GM19023 (cell line): ENCODE data around the gene NRDE2.
A peak's percentile ranks its signal among the peaks of the same experiment; 100 is the strongest.

ENCODE experiments used
- ATAC-seq: cut with Tn5 transposase; IDR thresholded peaks from one replicate; pipeline ENCODE4 v1.9.1; 2021; ENCODE audit warnings: mild to moderate bottlenecking, moderate library complexity; ENCODE audit not compliant: unreplicated experiment

NRDE2 gene

DNA sequence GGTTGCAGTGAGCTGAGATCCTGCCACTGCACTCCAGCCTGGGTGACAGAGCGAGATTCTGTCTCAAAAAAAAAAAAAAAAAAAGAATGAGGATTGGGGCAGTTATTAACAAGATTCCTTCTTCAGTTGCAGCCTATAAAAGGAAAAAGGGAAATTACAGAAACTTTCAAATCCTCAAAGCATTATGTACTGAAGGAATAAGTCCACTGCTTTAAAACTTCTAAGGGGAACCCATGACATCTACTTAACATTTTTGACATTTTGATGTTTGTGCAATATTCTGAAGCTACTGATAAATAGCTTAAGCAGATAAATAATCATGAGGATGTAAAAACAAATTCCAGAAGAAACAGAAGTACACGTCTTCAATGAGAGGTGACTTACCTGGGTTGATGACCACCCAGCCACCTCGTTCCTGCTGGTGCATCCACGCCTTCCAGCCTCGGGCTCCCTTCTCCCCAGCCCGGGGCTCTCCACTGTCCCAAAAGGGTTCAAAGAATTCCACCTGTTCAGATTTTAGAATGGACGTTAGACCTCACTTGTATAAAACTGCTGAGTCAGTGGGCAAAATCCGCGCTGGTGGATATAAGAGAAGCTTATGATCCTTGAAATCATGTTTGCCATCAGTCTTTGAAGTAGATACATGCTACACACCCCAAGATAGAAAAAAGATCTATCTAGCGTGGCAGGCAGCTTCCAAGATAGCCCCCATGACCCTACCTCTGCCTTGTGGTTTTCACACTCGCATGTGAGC is 33.7 kb downstream of the NRDE2 start:
- no peak for ATAC-seq

DNA sequence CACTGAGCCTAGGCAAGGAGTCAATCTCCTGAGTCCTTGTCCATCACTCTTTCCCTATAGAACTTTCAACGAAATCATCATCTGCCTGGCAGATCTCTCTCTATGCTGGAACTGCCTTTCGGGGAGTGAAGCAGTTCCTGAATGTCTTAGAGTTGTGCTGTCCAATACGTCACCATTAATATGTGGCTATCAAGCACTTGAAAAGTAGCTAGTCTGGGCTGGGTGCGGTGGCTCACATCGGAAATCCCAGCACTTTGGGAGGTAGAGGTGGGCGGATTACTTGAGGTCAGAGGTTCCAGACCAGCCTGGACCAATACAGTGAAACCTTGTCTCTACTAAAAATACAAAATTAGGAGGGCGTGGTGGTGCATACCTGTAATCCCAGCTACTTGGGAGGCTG is 35.1 kb downstream of the NRDE2 start:
- no peak for ATAC-seq

DNA sequence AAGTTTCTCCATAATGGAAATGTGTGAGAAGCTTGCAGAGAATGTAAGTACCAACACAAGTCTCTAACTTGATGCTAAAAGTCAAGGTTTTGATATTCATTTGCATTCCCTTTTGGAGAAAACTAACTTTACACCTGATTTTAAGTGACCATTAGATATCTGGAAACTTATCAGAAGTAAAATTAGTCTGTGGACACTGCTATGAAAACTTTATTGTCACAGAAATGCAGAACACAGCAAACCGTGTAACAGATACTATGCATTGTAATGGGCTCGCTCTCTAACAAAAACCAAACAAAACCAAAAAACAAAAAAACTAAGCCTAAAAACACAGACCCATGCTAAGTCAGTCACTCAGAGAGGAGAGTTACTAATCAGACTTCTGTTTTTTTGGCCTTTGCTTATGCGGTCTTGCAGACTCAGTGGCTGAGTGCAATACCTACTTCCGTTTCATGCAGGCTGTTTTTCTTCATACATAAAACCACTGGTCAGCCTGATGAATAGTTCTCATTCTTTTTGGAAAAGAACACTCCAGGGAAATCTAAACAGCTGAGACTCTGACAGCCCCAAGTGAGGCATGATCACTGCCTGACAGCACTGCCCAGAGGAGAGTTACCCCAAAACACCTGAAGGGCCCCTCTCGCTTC is 35.7 kb downstream of the NRDE2 start:
- ATAC-seq: no peak

DNA sequence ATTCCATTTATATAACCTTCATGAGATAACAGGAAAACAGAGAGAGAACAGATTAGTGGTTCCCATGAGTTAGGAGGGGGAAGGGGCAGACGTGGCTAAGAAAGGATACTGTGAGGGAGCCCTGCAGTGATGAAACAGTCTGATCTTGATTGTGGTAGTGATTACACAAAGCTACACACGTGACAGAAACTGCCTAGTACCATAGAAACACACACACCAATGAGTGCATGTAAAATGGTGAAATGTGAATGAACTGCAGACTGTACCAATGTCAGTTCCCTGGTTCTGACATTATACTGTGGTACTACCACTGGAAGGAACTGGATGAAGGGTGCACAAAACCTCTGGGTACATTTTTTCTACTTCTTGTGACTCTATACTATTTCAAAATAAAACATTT is 36.9 kb downstream of the NRDE2 start:
- no peak for ATAC-seq

DNA sequence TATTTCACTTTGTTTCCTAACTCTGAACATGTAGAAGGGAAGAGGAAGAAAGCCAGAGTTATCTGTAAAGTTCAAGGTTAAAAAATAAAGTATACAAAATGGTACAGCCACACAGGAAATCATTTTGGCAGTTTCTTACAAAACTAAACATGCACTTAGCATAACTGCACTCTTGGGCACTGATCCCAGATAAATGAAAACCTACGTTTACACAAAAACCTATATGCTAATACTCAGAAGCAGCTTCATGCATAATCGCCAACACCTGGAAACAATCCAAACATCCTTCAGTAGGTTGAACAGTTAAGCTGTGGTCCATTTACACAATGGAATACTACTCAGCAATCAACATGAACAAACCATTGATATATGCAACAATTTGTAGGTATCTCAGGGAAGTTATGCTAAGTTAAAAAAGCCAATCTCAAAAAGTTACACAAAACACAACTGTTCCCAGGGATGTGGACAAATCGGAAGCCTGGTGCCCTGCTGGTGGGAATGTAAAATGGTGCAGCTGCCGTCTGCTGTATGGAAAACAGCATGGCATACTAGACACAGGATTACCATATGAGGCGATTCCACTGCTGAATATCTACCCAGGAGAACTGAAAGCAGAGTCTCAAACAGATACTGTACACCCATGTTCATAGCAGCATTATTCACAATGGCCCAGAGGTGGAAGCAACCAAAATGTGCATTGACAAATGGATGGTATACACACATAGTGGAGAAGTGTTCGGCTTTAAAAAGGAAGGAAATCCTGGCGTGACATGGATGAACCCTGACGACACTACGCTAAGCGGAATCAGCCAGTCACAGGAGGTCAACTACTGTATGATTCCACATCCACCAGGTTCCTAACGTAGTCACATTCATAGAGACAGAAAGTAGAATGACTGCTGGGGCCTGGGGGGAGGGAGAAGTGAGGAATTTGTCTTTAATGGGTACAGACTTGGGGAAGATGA is 37.7 kb downstream of the NRDE2 start:
- no peak for ATAC-seq

DNA sequence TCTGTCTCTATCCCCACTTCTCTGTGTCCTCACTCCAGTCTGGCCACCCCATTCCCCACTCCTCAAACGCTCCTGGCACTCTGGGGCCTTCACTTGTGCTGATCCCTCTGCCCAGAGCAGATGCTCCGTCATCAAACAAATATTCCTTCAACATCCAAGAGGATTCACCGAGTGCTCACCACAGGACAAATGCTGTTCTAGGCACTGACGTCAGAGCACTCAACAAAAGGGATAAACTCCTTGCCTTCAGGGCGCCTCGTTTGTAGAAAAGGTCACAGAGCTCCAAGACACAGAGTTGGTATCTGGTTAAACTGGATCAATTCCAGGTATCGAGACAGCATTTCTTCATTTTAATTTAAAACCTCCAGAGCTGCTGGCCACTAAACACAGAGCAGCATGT is 40.0 kb downstream of the NRDE2 start:
- ATAC-seq: no peak

DNA sequence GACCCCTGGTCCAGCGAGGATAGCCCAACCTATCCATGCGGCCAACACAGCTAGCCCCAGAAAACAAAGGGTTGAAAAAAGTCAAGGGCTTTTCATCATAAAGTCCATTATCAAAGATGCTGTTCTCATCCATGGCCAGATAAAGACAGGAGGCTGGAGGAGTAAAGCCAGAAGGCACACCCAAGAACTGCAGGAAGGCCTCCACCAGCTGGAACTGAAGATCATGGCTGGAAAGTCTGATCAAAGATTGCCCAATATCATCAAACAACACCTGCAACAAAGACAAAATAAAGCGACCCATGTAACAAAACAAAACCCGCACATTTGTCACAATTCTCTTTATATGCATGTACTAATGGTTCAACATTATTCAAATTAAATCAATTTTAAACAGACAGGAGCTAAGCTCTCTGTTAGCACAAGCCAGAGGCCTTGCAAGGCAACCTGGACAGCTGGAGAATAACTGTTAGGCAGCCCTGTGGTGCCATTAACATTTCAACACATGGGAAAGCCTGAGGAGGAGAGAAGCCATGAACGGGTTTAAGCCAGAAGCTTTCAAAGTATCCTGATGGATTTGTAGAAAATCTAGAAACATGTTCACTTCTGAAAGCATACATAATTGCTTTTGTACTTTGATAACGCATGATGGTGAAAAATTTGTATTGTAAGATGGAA is 41.3 kb downstream of the NRDE2 start:
- ATAC-seq: no peak

DNA sequence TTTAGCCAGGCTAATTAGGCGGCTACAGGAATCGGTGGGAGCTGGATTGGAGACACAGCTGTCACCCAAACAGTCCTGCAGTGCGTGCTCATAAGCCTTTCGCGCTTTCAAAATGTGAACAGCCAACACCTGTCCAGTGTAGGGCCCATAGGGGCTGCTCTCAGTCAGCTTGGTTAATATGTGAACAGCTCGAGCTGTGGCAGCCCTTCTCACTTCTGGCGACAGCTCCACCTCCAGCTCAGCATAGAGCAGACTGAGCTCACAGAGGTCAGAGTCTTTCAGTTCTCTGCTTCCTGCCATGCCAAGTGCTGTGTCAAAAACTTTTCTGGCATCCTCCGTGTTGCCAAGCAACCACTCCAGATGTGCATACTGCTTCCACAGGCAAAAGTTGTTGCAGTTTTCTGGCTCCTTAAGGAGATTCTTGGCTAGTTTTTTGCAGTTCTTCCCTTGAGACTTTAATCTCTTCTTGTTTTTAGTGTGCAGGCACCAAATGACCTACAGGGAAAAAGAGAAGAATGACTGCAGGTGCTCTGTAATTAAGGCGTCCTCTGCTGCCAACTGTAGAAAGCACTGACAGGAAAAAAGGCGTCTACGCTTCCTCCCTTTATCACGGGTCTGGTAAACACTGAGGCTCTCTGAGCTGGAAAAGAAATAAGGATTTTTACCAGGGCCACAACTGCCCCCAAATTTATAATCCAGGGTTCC is 42.9 kb downstream of the NRDE2 start:
- peak; percentile 99 for ATAC-seq

DNA sequence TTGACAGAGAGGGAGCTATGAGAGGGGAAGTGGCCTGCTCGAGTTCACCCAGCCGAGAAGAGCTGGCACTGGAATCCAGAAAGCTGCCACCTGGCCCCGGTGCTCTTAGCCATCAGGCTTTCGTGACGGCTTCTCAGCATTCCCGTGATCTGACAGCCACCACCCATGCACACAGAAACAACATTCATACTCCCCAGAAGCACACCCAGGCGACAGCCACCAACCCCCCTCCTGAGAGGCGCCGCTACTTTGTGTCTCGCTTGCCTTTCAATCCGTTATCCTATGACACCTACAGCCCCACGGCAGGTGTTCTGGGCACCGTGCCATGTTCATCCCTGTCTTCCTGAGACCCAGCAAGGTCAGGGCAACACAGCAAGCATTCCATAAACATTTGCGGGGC is 44.0 kb downstream of the NRDE2 start:
- ATAC-seq: no peak

DNA sequence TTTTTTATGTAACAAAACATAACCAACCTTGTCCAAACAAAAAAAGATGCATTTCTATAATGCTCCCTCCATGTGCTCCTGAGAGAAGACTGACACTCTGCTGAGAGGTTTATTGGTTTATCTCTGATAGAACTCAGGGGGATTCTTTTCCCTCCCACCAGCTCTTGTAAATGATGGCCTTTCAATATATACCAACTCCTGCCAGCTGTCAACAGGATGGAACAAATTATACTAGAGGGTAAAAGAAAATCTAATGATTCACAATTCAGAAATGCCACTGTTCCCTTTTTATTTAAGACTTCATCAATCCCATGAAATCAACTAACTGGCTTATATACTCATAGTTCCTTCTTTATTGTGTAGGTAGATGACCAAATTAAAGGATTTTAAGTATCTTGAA is 50.0 kb downstream of the NRDE2 start:
- no peak for ATAC-seq

DNA sequence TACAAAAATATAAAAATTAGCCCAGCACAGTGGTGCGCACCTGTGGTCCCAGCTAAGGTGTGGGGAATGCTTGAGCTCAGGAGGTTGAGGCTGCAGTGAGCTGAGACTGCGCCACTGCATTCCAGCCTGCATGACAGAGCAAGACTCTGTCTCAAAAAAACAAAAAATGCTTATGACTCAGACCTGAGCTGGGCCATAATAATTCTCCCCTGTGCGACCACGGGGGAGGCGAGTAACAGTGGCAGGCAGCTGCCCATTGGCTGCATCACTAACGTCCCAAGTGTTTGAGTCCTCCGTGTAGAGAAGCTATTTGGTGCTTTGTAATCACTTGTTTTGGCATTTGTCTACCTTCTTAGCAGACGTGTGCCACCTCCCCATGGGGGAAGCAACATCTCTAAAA is 50.5 kb downstream of the NRDE2 start:
- ATAC-seq: no peak

DNA sequence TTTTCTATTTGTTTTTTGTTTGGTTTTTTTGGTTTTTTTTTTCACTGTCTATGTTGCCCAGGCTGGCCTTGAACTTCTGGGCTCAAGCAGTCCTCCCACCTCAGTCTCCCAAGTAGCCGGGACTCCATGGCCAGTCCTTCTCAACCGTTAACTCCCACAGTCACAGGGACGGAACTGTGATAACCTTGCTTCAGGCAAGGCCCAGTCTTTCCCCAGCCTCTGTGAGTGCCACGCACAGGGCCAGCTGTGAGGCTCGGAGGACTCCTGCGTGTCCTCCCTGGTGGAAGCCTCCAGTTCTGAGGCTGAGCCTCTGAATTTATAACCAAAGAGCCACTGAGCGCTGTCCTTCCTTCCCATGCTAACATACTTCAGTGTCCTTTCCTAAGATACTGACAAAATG is 51.6 kb downstream of the NRDE2 start:
- ATAC-seq: no peak

DNA sequence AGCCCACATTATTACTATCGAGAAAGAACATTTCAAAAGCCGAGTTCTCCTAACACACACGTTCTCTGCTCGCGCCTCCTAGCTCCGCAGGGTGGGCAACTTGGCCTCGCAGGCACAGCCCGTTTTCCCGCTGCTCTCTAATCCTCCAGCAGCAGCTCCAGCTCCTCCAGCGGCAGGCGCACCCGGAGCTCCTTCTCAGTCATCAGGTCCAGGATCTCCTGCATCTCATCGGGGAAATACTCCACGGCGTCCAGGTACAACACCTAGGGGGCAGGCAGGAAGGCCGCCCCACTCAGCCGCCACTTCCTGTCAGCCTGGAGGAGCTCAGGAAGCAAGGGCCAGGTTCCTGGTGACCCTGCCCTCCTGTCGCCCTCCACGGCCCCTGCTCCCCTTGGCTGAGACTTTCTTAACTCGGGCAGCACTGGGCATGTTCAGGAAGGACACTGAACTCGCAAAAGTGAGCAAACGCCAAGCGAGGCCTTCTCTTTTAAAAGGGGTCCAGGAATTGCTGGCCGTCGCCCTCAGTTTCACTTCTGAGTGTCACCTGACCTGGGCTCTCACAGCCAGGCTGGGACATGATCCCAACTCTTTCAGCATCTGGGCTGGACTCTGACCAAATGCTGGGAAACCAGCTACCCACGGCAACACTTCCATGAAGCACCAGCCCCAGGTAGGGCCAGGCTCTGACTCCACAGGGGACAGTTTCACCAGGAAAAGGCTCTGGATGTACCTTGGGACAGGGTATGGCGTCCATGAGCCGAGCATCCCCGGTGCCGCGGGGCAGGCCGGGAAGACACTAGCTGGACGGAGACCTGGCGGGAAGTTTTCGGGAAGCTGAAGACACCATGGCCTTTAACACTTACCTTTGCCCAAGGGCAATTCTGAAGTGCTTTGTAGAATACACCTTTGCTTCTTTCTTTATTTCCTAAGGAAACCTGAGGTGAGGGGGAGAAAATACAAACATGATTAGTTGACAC is 53.3 kb downstream of the NRDE2 start:
- no peak for ATAC-seq

DNA sequence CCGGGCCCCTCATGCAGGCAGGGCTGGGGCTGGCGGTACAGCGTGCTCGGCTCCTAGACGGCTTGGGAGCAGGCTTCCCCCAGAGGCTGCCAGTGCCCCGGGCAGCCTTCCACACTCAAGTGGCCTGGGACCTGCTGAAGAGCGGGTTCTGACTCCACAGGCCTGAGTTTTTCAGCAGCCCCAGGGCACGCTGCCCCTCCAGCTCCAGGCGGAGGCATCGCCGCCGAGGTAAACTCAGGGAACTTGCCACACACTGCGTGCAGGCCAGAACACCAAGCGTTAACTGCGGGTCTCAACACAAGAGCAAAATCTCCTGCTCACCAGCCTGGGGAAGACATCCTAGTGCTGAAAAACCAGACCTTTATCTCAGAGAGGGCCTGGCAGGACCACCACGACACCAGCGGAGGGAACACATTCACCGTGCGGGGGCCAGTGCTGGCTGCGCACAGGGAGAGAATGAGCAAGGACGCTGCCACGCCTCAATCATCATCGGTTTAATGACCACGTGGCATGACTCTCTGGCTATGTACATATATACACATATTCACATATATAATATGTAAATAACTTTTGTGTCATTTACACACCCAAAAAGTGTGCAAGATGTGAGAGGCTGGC is 54.1 kb downstream of the NRDE2 start:
- no peak for ATAC-seq

DNA sequence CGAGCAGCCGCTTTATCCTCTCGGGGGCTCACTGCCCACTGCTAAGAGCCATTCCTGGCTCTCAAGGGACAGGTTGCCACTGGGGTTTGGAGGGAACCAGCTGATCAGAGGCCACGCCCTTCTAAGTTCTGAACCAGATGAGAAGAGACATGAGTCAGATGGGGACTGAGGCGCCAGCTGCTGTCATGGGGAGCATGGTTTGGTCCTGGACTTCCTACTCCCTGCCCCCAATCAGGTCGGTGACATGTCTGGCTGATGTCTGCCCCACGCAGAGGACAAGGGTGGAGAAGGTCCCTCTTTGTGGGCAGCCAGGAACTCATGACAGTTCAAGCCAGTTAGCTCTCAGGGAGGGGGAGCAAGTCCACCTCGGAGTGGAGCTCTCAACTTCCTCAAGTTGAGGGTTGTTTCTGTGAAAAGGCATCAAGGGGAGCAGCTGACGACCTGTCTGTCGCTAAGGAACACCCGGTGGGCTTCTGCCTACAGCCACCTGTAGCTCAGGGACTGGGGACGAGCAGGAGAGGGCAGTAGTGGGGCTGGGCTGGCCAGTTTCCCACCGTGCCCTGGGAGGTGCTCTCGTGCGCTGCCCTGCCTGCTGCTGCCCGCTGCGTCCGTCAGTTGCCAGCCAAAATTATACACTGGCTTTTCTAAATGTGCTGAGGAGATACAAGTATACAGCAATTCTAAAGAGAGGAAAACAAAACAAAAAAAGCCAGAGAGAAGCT is 54.9 kb downstream of the NRDE2 start:
- no peak for ATAC-seq

DNA sequence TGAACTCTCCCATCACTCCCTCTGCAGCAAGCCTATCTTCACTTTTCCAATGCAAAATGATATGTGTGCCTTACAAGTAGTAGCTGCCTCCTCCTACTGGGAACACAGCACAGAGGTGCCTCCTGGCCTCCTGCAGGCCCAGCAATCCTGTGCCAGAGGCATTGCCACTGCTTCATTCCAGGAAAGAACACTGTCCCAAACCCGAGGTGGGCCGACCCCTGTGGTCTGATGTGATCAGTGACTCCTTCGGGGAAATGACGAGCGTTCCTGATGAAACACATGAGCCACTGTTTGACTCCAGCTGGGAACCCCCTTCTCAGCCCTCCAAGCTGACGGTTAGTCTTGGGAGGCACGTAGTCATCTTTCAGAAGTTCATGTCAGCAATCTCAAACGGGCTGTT is 55.9 kb downstream of the NRDE2 start:
- ATAC-seq: no peak

DNA sequence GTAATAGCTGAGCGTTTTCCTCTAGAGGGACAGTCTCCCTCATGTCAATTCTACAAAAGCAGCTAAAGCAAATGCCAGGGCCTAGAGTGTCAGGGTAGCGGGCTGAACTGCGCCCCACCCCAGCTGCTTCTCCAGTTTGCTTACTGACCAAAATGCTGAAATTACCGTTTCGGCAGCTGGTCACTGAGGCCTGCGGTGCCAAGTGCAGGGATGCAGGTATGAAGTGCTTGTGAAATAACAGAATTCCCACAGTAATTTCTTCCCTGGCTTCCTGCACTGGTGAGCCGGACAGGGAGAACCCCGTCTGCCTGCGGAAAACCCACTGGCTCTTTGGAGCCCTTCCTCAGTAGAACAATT is 56.3 kb downstream of the NRDE2 start:
- no peak for ATAC-seq

DNA sequence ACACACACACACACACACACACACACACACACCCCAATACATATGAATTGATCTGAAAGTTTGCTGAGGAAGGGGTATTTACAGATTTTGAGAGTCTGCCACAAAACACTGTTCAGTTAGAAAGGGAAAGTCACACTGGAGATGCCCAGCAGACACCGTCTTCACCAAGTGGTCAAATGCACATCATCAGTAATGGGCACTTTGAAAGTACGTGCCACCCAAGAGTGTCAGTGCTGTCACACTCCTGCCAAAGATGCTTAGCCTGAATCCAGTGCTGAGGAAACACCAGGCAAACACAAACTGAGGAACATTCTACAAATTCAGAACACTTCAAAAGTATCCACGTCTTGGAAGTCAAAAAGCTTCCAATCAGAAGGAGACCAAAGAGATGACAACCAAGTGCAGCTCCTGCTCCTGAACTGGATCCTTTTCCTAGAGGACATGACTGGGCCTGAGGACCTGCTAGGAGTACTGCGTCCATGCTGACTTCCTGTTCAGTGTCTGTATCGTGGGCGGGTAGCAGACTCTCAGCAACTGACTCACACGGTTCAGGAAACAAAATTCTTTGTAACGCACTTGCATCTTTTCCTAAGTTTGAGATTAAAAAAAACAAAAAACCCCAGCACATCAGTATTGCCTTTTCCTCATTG is 56.8 kb downstream of the NRDE2 start:
- ATAC-seq: no peak
